ENCODE results near the gene MUC5B.
"Not testable (repeated sequence)": the region's sequence is repeated elsewhere in the genome, so short reads cannot be mapped to it uniquely, and the experiment has no call there.

The MUC5B gene

DNA sequence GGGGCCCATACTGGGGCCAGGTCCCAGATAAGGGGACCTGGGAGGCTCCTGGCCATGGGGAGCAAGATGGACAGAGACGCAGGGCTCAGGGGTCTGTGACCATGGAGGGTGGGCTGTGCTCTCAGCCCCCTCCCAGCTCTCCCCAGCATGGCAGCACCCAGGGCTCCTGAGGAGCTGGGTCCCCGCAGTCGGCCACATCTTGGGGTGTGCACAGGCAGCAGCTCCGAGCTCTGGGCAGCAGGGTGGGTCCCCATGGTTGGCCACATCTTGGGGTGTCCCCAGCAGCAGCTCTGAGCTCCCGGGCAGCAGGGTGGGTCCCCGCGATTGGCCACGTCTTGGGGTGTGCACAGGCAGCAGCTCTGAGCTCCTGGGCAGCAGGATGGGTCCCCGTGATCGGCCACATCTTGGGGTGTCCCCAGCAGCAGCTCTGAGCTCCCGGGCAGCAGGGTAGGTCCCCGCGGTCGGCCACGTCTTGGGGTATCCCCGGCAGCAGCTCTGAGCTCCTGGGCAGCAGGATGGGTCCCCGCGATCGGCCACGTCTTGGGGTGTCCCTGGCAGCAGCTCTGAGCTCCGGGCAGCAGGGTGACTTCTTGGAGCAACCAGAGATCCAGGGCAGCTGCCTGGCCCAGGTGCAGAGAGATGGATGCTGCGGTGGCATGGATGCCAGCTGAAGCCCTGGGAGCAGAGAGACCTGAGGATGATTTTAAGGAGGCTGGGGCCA is 18.3 kb upstream of the MUC5B start:
- DNase-seq, result no peak

DNA sequence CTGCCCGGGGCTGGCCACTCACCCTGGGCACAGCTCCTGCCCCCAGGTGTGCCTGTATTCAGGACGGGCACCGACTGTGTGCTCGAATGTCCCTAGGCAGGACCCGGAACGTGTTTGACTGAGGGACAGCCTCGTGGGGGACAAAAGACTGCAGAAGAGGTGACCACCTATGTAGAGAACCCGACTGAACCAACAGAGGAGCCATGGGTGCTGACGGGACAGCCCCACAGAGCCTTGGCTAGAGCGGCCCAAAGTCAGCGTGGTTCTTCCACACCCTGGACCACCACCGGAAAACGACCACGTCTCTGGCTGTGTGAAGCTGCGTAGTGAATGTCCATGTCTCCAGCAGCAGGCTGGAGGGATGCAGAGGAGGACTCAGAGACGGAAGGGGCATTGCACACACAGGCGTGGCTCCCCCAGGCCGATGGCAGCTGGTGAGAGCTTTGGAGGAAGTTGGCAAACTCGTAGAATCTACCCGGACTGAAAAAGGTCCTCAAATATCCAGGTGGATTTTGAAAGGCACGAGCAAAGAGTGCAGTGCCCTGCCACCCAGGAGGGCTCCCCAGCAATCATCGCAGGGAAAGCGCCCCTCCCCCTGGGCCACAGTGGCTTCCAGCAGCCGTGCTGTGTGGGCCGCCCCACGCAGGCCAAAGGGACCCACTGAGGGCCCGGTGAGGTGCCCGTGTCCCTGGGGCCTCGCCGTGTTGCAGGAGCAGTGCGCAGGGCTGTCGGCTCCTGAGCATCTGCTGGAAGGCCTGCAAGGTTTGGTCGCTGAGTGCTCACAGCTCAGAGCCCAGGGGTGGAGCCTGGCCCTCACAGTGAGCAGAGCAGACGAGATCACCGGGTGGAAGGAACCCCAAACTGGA is 17.5 kb upstream of the MUC5B start:
- DNase-seq, result no peak

DNA sequence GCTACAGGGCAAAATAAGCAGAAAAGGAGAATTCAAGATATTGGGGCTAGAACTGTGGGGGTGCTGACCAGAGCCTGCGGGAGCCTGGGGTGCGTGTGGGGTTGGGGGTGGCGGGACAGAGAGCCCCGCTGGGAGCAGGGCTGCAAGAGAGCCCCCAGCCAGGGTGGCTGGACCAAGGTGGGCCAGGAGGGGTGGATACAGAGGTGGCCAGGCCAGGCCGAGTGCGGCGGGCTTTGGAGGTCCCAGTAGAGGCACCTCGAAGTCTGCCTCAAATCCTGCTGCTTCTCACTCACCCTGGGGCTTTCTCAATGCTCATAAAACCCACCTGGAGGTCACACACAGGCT is 16.9 kb upstream of the MUC5B start:
- no peak for DNase-seq

GRCh38 chr11:1206391-1207271 is 16.2 kb upstream of the MUC5B start:
- DNase-seq, result no peak

- no peak for DNase-seq
Observed at GRCh38 chr11:1207401-1208143, 15.3 kb upstream of the MUC5B start.

- no peak for DNase-seq
Observed at GRCh38 chr11:1208144-1208393, 14.8 kb upstream of the MUC5B start.

- no peak for DNase-seq
Observed at GRCh38 chr11:1208394-1209261, 14.2 kb upstream of the MUC5B start.

GRCh38 chr11:1209371-1210057 is 13.4 kb upstream of the MUC5B start:
- DNase-seq, result no peak

GRCh38 chr11:1211838-1212237 is 11.0 kb upstream of the MUC5B start:
- DNase-seq, result no peak

DNA sequence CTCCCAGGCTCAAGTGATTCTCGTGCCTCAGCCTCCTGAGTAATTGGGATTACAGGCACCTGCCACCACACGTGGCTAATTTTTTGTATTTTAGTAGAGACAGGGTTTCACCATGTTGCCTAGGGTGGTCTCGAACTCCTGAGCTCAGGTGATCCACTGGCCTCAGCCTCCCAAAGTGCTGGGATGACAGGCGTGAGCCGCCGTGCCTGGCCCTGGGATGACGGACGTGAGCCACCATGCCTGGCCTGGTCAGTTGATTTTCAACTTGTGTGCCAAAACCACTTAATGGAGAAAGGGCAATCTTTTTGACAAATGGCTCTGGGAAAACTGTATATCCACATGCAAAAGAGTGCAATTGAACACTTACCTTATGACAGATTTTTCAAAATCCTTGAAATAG is 7.0 kb upstream of the MUC5B start:
- not testable (repeated sequence) for DNase-seq

GRCh38 chr11:1217151-1217550 is 5.7 kb upstream of the MUC5B start:
- no peak for DNase-seq

GRCh38 chr11:1218256-1218787 is 4.5 kb upstream of the MUC5B start:
- no peak for DNase-seq

DNA sequence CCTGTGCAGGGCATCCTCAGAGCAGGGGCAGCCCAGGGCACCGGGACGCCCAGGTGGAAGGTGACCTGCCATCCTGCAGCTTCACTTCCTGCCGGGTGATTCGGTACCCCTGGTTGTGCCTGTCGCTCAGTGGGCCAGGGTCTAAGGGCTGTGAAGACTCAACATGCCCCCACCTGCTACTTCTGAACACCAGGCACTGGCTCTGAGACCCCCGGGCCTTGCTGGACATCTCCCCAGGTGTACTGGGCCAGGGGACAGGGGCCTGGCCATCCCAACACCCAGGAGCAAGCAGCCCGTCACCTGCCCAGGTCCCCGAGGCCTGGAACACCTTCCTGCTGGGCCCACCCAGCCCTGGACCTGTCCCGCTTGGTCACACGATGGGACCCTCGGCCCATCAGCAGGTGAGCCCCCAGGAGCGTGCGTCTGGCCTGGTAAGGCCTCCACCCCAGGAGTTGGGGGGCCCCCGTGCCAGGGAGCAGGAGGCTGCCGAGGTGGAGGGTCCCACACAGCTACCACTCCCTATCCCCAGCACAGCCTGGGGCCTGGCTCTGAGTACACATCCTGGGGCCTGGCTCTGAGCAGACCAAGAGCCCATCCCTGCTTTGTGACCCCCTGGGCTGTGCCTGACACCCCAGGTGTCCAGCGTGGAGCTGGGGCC is 3.9 kb upstream of the MUC5B start:
- no peak for DNase-seq

DNA sequence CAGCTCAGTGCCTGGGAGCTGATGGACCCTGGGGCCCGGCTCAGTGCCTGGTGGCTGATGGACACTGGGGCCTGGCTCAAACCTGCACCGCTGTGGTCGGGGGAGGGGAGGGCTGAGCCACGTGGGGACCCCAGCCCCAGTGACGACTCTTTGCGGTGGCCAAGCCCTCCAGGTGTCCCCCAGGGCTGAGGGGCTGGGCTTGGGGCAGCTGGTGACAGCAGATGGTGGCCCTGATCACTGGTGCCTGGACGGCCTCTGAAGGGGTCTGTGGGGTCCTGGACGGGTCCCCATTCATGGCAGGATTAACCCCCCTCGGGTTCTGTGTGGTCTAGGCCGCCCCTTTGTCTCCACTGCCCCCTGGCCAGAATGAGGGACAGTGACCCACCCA is 3.4 kb upstream of the MUC5B start:
- DNase-seq, result no peak

DNA sequence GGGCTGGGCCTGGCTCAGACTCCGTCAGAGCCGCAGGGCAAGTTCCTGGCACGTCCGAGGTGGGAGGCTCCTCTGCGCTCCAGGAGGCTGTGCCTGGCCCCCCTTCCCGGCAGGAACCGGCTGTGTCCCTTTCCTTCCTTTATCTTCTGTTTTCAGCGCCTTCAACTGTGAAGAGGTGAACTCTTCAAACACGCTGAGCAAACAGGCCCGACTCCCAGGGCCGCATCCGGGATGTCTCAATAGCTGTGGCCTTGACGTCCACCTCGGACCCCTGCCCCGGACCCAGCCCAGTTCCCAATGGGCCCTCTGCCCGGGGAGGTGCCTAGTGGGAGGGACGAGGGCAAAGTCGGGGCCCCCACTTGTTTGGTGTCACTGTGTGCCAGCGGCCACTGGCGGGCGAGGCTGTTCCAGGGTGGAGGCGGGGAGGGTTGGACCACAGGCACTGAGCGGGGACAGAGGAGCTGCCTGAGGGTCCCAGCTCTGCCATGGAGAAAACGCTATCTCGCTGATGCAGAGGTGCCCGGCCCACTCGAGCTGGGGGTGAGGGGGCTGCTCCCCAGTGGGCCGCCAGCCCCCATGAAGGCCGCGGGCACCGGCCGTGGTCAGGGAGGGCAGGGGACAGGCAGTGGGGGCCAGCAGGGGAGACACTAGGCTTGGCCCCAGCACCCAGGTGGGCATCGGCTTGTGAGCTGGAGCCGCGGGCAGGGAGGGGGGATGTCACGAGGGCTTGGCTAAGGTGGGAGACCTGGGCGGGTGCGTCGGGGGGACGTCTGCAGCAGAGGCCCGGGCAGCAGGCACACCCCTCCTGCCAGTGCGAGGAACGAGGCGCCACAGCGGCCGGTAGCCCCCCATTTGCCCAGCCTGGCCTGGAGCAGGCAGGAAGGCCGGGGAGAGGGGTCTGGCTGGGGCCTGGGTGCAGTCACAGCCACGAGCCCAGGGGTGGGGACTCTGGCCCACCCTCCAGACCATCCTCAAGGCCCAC is 2.7 kb upstream of the MUC5B start:
- no peak for DNase-seq

GRCh38 chr11:1220941-1221721 is 1.7 kb upstream of the MUC5B start:
- no peak for DNase-seq

- no peak for DNase-seq
Observed at GRCh38 chr11:1221848-1222311, 986 bp upstream of the MUC5B start.

Data from CD4-positive, alpha-beta T cell treated with Interleukin-6 for 4 hours (primary cell).